Measurements from ENCODE around the gene C14orf39. TPM values are rescaled to one million over a fixed set of nuclear protein-coding genes. Genes with fewer than 3 reads are reported as not detected.

The C14orf39 gene, protein sequence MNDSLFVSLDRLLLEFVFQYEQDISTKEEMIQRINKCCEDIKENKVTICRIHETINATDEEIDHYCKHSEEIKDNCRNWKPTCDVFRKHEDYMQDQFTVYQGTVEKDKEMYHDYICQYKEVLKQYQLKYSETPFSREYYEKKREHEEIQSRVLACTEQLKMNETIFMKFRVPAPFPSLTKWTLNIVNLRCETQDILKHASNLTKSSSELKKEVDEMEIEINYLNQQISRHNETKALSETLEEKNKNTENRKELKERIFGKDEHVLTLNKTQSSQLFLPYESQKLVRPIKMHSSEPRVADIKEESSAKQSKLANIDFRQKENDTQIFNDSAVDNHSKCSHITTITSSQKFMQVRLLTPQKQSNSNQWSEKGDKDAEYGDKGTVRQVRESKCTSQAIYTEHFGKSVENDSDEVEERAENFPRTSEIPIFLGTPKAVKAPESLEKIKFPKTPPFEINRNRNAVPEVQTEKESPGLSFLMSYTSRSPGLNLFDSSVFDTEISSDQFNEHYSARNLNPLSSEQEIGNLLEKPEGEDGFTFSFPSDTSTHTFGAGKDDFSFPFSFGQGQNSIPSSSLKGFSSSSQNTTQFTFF
- not detected in 2 replicates for total RNA-seq

DNA sequence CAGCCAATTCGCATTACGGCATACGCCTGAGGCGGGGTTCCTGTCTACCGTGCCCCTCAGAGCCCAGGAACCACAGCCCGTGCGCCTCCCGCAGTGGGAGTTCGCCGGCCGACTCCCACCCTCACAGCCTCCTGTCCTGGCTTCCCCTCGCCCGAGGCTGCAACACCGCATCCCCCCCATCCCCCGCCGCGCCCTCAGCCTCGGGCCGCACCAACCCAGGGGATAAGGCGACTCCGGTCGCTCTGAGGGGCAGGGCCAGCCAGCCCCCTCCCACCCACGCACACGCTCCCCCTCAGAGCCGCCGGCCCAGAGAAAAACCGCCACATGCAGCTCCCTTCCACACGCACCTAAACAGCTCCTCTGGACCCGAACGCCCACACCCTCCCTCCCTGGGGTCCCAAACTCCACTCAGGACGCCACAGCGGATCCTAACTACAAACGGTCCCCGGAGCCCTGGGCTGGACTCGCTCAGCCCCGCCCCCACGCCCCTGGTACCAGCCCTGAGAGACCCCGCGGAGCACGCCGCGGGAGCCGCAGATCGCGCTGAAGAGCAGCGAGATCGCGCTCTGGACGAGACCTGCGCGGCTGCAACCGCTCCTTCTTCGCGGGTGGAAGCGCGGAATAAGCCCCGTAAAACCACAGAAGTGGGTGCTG is at the start of gene C14orf39:
C14orf39 (minus strand) TSS at position 466 of the 654 bp plus-strand sequence. CDS start 985 bp downstream, outside the sequence.

DNA sequence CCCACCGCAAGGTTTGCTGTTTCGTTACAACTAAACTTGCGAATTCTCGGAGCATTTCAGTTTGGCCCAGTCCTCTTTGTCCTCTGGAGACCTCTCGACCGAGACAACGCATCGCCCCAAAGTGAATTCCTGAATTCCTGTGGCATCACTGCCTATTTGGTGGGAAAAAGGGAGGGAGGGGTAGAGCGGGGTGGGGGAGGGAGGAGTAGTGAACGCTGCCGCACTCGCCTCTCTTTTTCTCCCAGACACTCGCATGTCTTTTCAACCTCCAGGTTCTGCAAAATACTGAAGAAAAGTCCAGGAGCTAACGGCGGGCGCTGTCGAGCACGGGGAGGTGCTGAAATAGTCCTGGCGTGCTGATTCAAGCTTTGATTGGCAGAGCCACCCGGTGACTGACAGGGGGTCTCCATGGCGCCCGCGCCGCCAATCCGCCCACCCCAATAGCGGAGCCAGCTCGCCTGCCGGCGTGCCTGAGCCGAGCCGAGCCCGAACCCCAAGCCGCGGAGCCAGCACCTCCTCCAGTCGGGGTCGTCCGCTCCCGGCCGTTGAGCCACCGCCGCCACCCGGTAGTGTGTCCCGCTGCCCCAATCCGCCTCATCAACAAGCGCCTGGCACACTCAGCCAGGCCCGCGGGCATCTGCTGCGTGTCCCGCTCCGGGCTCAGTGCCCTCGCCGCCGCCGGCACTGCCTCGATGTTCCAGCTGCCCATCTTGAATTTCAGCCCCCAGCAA is 23.0 kb upstream of the C14orf39 start, which contains the start of gene SIX6:
SIX6 (plus strand) TSS at position 440 of the 731 bp plus-strand sequence; CDS start at position 693, 253 bp downstream.

Other genes starting within 250 kb of the C14orf39 start
- 17.1 and 22.8 TPM in 2 replicates for gene PPM1A, start 236.8 kb downstream of the C14orf39 start, total RNA-seq
- not detected in 2 replicates for gene SIX6, start 23.1 kb upstream of the C14orf39 start, total RNA-seq
- 1.8 and 2.8 TPM in 2 replicates for gene SIX1, start 163.4 kb upstream of the C14orf39 start, total RNA-seq
- 7.7 and 7.8 TPM in 2 replicates for gene SIX4, start 238.3 kb upstream of the C14orf39 start, total RNA-seq
- gene MNAT1, start 248.7 kb upstream of the C14orf39 start, total RNA-seq: 34.9 and 36.4 TPM in 2 replicates